NCI-H524 (cell line): ENCODE measurements around the gene GTF3C1.
"Not testable (repeated sequence)": the region's sequence is repeated elsewhere in the genome, so short reads cannot be mapped to it uniquely, and the experiment has no call there.

Source experiments
- DNase-seq, 2 experiments: peaks; one replicate each; lab custom pipeline; 2025; lab: John Stamatoyannopoulos, UW

GTF3C1 gene

DNA sequence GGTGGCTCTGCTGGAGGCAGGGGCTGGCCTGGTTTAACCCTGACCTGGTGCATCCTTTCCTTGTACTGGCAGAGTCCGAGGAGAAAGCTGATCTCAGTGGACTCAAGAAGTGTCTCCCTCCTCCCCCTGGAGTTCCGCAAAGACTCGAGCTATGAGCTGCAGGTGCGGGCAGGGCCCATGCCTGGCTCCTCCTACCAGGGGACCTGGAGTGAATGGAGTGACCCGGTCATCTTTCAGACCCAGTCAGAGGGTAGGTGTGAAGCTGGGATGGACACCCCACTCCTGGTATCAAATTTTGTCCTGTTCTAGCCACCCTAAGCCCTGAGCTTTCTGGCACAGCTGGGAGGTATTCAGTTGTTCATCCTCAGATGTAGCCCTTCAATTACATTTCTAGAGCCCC lies 105.2 kb downstream of the GTF3C1 start:
- no peak for DNase-seq

GRCh38 chr16:27444015-27444414 lies 105.7 kb downstream of the GTF3C1 start:
- DNase-seq: no peak

GRCh38 chr16:27441998-27442397 lies 107.7 kb downstream of the GTF3C1 start:
- DNase-seq: no peak

DNA sequence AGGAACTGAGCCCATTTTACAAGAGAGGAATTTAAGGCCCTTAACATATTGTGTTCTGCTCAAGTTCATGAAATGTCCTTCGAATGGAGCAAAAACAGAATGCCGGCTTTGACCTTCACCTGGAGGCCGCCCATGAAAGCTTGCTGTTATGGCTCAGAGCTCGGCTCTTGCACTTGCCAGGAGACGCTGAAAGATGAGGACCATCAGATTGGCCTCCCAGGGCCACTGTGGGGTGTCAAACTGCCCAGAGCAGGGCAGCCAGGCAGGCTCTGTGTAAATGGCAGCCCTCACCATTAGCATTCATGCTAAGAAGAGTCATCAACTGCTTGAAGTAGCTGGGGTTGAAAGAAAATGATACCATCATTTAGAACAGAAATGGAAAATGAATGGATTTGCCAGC lies 108.4 kb downstream of the GTF3C1 start:
- no peak for DNase-seq

- DNase-seq: no peak
These were observed 110.3 kb downstream of the GTF3C1 start for GRCh38 chr16:27439271-27440018.

GRCh38 chr16:27437946-27438345 lies 111.8 kb downstream of the GTF3C1 start:
- no peak for DNase-seq

- no peak for DNase-seq
These were observed 112.6 kb downstream of the GTF3C1 start for GRCh38 chr16:27436921-27437650.

DNA sequence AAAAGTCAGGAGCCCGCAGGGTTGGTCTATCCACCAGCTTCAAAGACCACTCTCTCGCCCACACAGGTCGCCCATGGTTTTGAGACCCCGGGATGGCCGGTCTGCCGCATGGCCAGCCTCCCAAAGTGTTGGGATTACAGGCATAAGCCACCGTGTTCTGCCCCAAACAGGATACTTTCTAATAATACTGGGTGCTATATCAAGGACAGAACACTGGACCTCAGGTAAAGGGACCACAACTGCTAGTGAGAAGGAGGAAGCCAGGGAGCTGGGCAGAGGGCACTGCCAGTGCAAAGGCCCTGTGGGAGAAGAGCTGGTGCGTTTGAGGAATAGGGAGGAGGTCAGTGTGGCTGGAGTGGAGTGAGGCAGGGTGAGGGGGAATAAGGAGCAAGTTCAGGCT lies 113.6 kb downstream of the GTF3C1 start:
- DNase-seq: no peak

DNA sequence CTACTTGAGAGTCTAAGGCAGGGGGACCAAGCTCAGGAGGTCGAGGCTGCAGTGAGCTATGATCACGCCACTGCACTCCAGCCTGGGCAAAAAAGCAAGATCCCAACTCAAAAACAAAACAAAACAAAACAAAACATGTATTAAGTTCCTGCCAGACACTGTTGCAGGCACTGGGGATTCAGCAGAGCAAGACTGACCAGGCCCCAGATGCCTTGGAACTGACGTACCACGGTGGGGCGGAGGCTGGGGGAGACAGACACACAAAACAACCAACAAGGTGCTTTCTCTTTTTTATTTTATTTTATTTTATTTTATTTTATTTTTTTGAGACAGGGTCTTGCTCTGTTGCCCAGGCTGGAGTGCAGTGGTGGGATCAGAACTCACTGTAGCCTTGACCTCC lies 114.6 kb downstream of the GTF3C1 start:
- not testable (repeated sequence) for DNase-seq

DNA sequence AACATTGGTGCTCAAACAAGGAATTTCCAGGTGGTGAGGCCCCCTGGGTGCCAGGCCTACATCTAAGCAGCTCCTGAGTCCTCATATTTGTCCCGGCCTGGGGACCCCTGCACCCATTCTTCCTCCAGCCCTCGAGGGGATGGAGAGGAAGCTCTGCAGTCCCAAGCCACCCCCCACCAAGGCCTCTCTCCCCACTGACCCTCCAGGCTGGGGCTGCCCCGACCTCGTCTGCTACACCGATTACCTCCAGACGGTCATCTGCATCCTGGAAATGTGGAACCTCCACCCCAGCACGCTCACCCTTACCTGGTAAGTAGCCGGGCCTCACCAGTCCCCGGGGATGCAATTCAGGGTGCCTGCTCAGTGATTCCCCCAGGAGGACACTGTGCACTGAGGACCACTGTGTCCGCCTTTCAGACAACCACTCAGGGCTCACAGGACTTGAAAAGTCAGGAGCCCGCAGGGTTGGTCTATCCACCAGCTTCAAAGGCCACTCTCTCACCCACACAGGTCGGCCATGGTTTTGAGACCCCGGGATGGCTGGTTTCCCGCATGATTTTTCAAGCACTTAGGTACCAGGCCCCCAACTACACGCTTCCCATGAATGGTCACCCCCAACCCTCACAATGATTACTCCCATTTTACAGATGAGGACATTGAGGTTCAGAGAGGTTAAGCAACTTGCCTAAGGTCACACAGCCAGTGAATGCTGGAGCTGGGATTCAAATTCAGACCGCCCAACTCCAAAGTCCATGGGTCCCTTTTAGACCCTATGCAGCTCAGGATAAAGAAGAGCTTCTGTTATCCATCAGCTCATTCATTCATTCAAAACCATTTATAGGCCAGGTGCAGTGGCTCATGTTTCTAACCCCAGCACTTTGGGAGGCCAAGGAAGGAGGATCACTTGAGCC lies 115.3 kb downstream of the GTF3C1 start:
- no peak for DNase-seq

DNA sequence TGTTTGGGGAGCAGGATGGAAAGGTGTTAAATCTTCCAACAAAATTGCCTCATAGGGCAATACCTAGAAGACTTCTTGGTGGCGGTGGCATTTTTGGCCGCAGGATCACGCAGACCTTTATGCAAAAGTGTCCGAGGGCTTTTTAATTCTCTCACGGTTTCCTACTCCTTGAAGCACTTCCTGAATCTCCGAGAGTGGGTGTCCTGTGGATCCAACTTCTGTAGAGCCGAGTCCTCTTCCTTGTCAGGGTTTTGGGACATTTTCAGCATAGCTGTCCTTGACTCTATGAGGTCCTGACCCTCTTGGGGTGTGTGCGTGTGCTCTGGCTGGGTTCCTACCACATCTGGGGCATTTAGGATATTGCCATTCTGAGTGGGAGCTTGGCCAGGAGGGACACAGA lies 116.1 kb downstream of the GTF3C1 start:
- no peak for DNase-seq

DNA sequence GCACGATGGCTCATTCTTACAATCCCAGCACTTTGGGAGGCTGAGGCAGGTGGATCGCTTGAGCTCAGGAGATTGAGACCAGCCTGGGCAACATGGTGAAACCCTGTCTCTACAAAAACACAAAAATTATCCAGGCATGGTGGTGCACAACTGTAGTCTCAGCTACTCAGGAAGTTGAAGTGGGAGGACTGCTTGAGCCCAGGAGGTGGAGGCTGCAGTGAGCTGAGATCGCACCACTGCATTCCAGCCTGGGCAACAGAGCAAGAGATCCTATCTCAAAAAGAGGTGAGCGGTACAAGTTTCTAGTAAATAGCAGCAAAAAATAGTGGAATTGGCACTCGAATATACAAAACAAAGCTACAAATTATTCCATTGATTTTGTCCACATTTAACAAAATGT lies 116.5 kb downstream of the GTF3C1 start:
- not testable (repeated sequence) for DNase-seq

DNA sequence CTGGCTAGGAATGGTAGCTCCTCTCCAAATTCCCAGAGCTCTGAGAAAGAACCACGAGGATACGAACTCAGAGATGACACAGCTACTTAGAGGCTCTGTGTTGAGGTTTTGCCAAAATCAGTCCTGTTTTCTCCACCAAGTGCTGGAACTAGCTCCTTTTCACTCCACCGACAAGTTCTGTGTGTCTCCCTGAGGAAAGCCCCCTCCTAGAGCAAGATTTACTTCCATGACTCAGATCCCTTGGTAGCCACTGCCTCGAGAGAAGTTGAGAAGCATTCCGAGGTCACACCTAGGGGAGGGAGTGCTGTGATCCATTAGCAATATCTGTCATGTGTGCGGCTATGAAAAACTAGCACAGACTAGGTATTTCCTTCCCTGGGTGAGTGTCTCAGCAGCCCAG lies 117.2 kb downstream of the GTF3C1 start:
- no peak for DNase-seq

- DNase-seq: no peak
These were observed 117.8 kb downstream of the GTF3C1 start for GRCh38 chr16:27431773-27432532.

GRCh38 chr16:27430923-27431484 lies 118.7 kb downstream of the GTF3C1 start:
- no peak for DNase-seq

DNA sequence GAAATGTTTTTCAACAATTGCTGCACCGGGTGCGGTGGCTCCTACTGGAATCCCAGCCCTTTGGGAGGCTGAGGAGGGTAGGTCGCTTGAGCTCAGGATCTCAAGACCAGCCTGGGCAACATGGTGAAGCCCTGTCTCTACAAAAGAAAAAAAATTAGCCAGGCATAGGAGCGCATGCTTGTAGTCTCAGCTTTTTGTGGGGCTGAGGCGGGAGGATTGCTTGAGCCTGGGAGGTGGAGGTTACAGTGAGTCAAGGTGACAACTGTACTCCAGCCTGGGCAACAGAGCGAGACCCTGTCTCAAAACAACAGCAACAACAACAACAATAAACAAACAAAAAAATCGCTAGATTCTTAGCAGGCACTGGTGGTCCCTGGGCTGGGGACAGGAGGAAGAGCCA lies 119.2 kb downstream of the GTF3C1 start:
- no peak for DNase-seq

DNA sequence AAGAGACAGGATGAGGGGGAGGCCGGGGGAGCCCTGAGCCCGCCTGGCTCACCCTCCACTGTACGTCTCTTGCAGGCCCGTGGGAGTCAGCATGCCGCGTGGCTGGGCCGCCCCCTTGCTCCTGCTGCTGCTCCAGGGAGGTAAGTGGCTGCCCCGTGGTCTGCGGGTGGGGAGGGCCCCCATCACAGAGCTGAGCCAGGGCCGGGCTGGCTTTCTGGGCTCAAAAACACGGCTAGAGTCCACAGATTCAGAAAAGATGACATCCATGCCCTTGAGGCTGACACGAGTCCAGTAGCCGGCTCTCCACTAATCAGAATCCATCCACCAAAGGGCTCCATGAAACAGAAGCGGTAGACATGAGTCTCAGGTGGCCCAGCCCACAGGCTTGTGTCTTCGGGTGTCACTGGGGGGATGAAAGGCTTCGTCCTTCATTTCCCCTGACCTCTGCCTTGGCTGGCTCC lies 119.7 kb downstream of the GTF3C1 start:
- DNase-seq: no peak

- no peak for DNase-seq
These were observed 120.3 kb downstream of the GTF3C1 start for GRCh38 chr16:27429330-27429871.

DNA sequence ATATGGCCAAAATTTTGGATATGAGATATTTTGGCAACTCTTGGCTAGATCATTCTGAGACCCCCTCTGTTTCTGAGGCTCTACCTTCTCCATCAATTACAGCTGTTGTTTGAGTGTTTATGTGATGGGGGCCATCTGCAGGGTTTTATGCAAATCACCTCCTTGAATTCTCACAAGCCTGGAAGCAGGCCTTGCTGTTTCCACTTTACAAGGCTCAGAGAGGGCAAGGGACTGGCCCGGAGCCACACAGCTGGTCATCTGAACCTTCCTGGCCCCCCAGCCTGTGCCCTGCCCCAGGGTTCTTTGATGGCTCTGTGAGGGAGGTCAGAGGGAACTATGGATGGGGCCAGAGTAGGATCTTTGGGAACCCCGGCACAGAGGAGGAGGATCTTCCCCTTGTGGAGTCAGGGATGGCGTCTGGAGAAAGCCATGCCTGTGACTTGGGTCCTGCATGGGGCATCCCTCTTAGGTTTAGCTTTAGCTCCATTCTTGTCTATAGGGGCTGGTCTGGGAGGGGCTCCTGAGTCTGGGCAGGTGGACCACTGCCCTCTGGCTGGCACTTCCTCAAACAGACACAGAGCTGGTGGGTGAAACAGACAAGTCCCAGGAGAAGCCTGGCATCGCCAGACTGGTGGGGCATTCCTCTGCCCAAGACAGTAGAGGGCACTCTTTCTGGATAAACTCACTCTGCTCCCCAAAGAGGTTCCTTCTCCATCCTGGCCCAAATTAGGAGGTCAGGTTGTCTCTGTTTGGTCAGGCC lies 121.5 kb downstream of the GTF3C1 start:
- peak; percentile 4 to 17 for DNase-seq

DNA sequence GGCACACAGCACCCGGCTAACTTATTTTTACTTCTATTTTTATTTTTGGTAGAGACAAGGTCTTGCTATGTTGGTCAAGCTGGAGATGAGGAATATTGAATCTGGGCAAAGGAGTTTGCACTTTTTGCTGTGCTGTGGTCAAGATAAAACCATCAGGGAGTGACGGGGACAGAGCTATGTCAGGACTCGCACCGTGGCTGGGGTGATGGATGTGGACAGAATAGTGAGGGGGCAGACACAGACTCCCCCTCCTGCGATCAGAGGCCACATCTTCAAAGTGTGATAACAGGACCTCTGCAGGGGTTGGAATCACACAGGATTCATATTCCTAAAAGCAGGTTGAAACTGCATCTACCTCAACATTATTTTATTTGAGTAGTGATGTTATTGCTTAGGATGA lies 122.2 kb downstream of the GTF3C1 start:
- no peak for DNase-seq
